Non-pigmented ciliary epithelial cell (primary cell): ENCODE results near the gene RPL38.
"Not testable (repeated sequence)": the region's sequence is repeated elsewhere in the genome, so short reads cannot be mapped to it uniquely, and the experiment has no call there.

Experiments
- DNase-seq: peaks from one replicate; pipeline ENCODE4 v3.0.0-alpha.2; 2010; ENCODE audit warnings: low read depth

The RPL38 gene

GRCh38 chr17:74183411-74183810, 20.1 kb upstream of the RPL38 start:
- DNase-seq = no peak

- no peak for DNase-seq
These were observed 17.8 kb upstream of the RPL38 start for GRCh38 chr17:74185571-74186185.

GRCh38 chr17:74186498-74186897, 17.0 kb upstream of the RPL38 start:
- no peak for DNase-seq

- DNase-seq = no peak
These were observed 15.7 kb upstream of the RPL38 start for GRCh38 chr17:74187761-74188160.

GRCh38 chr17:74188687-74189086, 14.8 kb upstream of the RPL38 start:
- DNase-seq = not testable (repeated sequence)

DNA sequence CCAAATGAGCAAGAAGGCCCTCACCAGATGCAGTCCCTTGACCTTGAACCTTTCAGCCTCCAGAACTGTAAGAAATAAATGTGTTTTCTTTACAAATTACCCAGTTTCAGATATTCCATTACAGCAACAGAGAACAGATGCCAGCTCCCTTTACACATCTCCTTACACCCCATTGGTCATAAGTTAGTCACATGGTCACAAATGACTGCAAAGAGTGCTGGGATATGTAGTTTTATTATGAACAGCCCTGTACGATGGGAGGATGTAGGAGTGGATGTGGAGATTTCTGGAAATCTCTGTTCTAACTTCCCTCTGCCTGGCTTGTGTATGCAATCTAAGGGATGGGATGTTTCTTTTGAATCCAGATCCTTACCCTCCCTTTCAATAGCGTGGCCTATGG, 13.3 kb upstream of the RPL38 start:
- DNase-seq = no peak

DNA sequence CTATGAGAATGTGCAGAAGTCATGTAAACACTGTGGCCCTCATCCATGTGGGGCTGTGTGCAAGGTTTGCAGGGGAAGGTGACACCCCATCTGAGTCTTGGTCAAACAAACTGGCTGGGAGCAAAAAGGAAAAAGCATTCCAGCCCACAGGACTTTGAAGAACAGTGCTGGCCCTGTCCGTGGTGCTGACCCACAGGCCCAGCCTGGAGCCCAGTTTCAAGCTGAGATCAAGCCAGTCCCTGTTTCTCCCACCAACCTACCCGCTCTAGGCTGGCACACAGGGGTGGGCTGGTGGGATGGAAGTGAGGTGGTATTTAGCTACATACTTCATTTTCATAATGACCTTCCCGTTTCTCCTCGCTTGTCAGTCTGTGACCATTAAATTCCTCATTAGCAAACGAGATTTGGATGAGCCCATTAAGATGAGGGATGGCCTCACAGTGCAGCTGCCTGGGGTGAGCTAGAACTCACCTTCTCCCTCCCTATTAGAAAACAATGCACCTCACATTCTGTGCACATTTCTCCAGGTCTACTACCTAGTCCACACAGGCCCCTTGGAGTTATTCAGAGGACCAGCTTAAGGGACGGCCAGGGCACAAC, 12.6 kb upstream of the RPL38 start:
- DNase-seq = no peak

- DNase-seq = no peak
These were observed 10.3 kb upstream of the RPL38 start for GRCh38 chr17:74192950-74193781.

GRCh38 chr17:74194682-74195081, 8.8 kb upstream of the RPL38 start:
- DNase-seq = no peak

GRCh38 chr17:74196541-74197317, 6.7 kb upstream of the RPL38 start:
- DNase-seq = no peak

DNA sequence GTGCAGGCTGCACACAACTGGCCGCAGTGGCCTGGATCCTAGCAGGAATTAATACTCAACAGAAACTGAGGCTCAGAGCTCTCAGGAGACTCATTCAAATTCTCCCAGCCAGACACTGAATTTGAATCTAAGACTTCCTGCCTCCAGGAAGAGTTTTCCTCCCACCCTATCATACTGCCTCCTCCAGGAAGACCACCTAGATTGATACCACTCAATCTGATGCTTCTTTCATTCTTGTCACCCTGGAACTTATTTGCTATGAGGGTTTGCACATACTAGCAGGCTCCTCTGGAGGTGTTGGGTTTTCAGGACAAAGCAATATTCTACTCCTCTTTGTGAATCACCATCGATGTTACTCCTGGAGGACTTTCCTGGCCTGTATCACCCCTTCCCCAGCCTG, 5.7 kb upstream of the RPL38 start:
- no peak for DNase-seq

GRCh38 chr17:74198694-74199093, 4.8 kb upstream of the RPL38 start:
- no peak for DNase-seq

- DNase-seq = no peak
These were observed 4.0 kb upstream of the RPL38 start for GRCh38 chr17:74199306-74200092.

DNA sequence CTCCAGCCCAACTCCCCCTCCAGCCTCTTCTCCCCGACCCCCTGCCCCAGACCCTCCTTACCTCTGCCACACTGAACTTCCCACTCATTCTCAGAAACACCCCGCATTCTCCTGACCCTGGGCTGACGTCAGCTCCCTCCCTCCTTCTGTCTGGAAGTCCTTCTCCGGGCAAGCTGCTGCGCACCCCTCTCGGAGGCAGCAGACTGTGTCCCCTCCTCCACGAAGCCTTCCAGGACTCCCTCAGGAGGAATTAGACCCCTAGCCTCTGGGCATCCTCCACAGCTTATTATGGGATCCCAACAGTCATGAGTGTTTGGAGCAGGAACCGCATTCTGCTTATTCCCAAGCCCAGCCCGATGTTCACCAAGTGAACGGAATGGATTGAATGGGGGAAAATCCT, 3.4 kb upstream of the RPL38 start:
- DNase-seq = no peak

DNA sequence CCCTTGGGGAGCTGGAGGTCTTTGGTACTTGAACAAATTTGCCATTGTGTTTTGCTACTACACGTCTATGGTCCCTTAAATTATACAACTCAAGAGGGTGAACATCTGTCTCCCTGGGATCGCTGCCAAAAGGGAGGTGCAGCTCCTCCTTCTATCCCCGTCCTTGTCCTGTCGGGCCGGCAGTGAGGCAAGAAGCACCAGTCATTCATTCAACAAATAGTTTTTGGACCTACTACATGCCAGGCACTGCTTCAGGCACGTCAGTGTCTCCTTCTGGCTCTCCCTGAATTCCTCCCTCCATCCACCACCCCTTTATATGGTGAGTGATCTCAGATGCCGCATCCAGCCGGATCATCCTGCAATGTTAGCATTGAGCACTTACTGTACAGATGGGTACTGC, 2.2 kb upstream of the RPL38 start:
- DNase-seq = no peak

- DNase-seq = no peak
These were observed 1.5 kb upstream of the RPL38 start for GRCh38 chr17:74201948-74202347.

DNA sequence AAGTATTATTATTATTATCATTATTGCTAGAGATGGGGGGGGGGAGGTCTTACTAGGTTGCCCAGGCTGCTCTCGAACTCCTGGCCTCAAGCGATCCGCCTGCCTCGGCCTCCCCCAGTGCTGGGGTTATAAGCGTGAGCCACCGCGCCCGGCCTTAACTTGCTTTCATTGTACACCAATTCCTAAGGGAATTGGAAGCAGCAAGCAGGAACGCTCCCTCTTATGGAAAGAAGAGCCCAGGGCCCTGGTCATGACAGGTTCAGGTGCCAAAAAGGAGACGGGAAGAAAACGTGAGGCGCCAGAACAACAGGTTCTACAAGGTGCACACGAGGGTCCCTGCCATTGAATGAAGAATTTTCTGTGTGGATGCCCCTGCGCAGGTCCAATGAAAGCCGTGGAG, 540 bp upstream of the RPL38 start:
- DNase-seq = no peak

- DNase-seq = no peak
These were observed 996 bp downstream of the RPL38 start for GRCh38 chr17:74204474-74204873.

- DNase-seq = no peak
These were observed 1.8 kb downstream of the RPL38 start for GRCh38 chr17:74205274-74205673.

DNA sequence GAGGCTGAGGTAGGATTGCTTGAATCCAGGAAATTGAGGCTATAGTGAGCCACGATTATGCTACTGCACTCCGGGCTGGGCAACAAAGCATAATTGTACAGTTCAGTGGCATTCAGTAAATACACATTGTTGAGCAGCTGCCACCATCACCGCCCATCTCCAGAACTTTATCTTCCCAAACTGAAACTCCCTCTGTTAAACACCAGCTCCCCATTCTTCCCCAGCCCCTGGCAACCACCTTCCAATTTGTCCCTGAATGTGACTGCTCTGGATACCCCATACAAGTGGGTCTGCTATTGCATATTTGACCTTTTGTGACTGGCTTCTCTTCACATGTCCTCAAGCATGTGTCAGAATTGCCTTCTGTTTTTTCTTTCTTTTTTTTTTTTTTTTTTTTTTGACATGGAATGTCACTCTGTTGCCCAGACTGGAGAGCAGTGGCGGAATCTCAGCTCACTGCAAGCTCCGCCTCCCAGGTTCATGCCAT, 2.9 kb downstream of the RPL38 start:
- no peak for DNase-seq
